ENCODE results near the gene ZCCHC14. TPM values are rescaled to one million over a fixed set of nuclear protein-coding genes. Genes with fewer than 3 reads are reported as not detected.
"Not testable (repeated sequence)": the region's sequence is repeated elsewhere in the genome, so short reads cannot be mapped to it uniquely, and the experiment has no call there.

ZCCHC14 gene
- total RNA-seq, 1 donor from 2014 or later = 16.6 TPM

GRCh38 chr16:87366930-87367329, 125.9 kb downstream of the ZCCHC14 start:
- no peak for DNase-seq (ENCODE audit: low spot score)

GRCh38 chr16:87366288-87366687, 126.5 kb downstream of the ZCCHC14 start:
- DNase-seq (ENCODE audit: low spot score) = no peak

- no peak for DNase-seq (ENCODE audit: low spot score)
These were observed 127.7 kb downstream of the ZCCHC14 start for GRCh38 chr16:87365021-87365713.

GRCh38 chr16:87363771-87364455, 128.9 kb downstream of the ZCCHC14 start:
- DNase-seq (ENCODE audit: low spot score) = no peak

- not testable (repeated sequence) for DNase-seq (ENCODE audit: low spot score)
These were observed 129.8 kb downstream of the ZCCHC14 start for GRCh38 chr16:87362828-87363559.

- no peak for DNase-seq (ENCODE audit: low spot score)
These were observed 130.8 kb downstream of the ZCCHC14 start for GRCh38 chr16:87361916-87362619.

GRCh38 chr16:87360862-87361610, 131.8 kb downstream of the ZCCHC14 start:
- DNase-seq (ENCODE audit: low spot score) = no peak

- DNase-seq (ENCODE audit: low spot score) = no peak
These were observed 133.7 kb downstream of the ZCCHC14 start for GRCh38 chr16:87359121-87359520.

GRCh38 chr16:87358696-87359095, 134.1 kb downstream of the ZCCHC14 start:
- DNase-seq (ENCODE audit: low spot score) = no peak

- no peak for DNase-seq (ENCODE audit: low spot score)
These were observed 134.6 kb downstream of the ZCCHC14 start for GRCh38 chr16:87358250-87358649.

- no peak for DNase-seq (ENCODE audit: low spot score)
These were observed 136.4 kb downstream of the ZCCHC14 start for GRCh38 chr16:87356491-87356853.

Other genes with a start within 250 kb of the ZCCHC14 start
- gene C16orf95, start 175.6 kb downstream of the ZCCHC14 start, total RNA-seq = 5.3 TPM
- 66.9 TPM for gene FBXO31, start 109.2 kb downstream of the ZCCHC14 start, total RNA-seq
- 78.6 TPM for gene MAP1LC3B, start 100.7 kb downstream of the ZCCHC14 start, total RNA-seq
- 0.16 TPM for gene JPH3, start 109.5 kb upstream of the ZCCHC14 start, total RNA-seq